Upper lobe of left lung (tissue), 6 donors: ENCODE results near the gene SMARCB1. TPM values are rescaled to one million over a fixed set of nuclear protein-coding genes. Genes with fewer than 3 reads are reported as not detected.

Experiments
- ATAC-seq, 2 donors: fragments of 200-7000 bp; cut with Tn5 transposase; one replicate each; pipeline ENCODE4 v1.9.1; 2022; ENCODE audit warnings: mild to moderate bottlenecking in 2 of 2, moderate library complexity in 2 of 2; ENCODE audit not compliant: low FRiP score in 2 of 2
- DNase-seq, 2 donors: peaks; one replicate each; pipeline ENCODE4 v3.0.0-alpha.2; 2019 to 2020
- H3K27ac ChIP-seq, 4 donors: fragments of 200-600 bp; sonication (generic); one replicate each; pipeline ENCODE4 v1.5.1; 2016 to 2019
- H3K27me3 ChIP-seq, 4 donors: fragments of 200-600 bp; sonication (generic); one replicate each; pipeline ENCODE4 v1.5.1; 2017 to 2019
- H3K36me3 ChIP-seq, 4 donors: fragments of 200-600 bp; sonication (generic); one replicate each; pipeline ENCODE4 v1.5.1; 2016 to 2019
- H3K4me1 ChIP-seq, 4 donors: fragments of 200-600 bp; sonication (generic); one replicate each; pipeline ENCODE4 v1.5.1; 2018 to 2019
- H3K4me3 ChIP-seq, 4 donors: fragments of 200-600 bp; sonication (generic); one replicate each; pipeline ENCODE4 v1.5.1; 2017 to 2019; ENCODE audit warnings: mild to moderate bottlenecking in 2 of 4, moderate library complexity in 1 of 4
- H3K9me3 ChIP-seq, 4 donors: fragments of 200-600 bp; sonication (generic); one replicate each; pipeline ENCODE4 v1.5.1; 2018 to 2019
- CTCF ChIP-seq, 6 experiments: fragments of 450-650 bp in 4 of 6; fragments of 200-600 bp in 2 of 6; sonication (generic) in 2 of 6; IDR thresholded peaks; one replicate each; pipeline ENCODE4 v1.5.1; 2016 to 2019; ENCODE audit warnings: antibody characterized with exemption in 6 of 6
- EP300 ChIP-seq, 4 donors: sonication (generic); formaldehyde crosslinking; IDR thresholded peaks; one replicate each; pipeline ENCODE4 v1.5.1; 2017; ENCODE audit warnings: antibody characterized with exemption in 4 of 4, control low read depth in 2 of 4
- POLR2A ChIP-seq, 4 donors: fragments of 450-650 bp; IDR thresholded peaks; one replicate each; pipeline ENCODE4 v1.5.1; 2016 to 2017; ENCODE audit warnings: antibody characterized with exemption in 4 of 4, mild to moderate bottlenecking in 2 of 4
- POLR2AphosphoS5 ChIP-seq, 2 donors: sonication (generic); formaldehyde crosslinking; IDR thresholded peaks; one replicate each; pipeline ENCODE4 v1.5.1; 2017; ENCODE audit warnings: antibody characterized with exemption in 2 of 2
- WGBS, 2 donors: methylation state at CpG; one replicate each; pipeline ENCODE4 v1.1.5; 2017 to 2018; 5-methylcytosine and 5-hydroxymethylcytosine counted together
- total RNA-seq, 6 donors: library from RNA; depleted of rRNA in 4 of 6; stranded (reverse); fragments of >200 nt in 4 of 6; gene quantifications; one replicate each; pipeline versions ENCODE4 v1.1.0 to v1.2.1, GENCODE V29; 2016 to 2021
- donor health status: DM: no; HTN: no; CAD: no; lungs with moderate emphysema.
- donor health status: DM: no; HTN: yes; CAD: no; lungs with severe emphysema.

The SMARCB1 gene
- total RNA-seq, 6 donors from 2014 or later, result 42.8 to 72.8 (median 57.1) TPM

DNA sequence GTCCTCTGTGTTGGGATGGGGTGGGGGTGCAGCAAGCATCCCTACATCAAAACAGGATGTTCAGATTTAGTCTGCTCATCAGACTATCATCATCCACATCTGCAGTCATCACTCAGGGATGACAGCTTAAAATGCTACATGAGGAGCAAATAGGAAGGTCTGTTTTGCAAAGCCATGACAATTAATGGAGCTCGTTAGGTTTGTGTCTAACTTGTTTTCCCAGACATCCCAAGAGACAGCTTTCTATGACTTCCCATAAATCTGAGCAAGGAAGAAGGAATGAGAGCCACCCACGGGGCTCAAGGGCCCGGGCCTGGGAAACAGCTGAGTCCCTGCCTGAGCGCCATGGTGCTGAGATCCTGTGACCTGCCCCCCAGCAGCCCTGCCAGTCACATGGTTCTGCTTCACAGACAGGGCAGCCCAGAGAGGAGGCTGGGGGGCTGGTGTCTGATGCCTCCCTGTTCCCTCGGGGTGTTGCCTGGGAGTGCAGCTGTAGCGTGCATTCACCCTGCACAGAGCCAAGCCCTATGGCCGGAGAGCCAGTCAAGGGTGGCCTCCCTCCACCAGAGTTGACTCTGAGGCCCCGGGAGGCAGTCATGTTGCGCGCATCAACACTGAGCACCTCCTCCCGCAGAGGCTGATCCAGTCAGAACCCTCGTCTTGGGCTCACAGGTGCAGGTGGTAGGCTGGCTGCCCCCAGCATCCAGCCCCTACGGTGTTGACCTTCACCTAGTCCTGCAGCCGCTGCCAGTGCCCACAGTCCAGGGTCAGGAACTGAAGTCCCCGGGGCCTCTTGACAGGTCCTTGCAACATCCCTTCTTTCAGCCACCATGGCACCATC, 40.0 kb downstream of the SMARCB1 start:
- Histone ChIP-seq H3K27me3 (no peaks in the 10 kb centered on the region), H3K9me3 (no peaks in the 10 kb centered on the region), H3K36me3 (peaks cover 11 to 95% (median 75%) of the 10 kb centered on the region in 4 donors), H3K27ac (no peak overlapping the region), H3K4me1 (no peaks in the 10 kb centered on the region), H3K4me3 (no peak overlapping the region)
- TF ChIP-seq POLR2AphosphoS5 (IDR thresholded peaks at IDR 0.05) (no peak), POLR2A (IDR thresholded peaks at IDR 0.05) (no peak), CTCF (IDR thresholded peaks at IDR 0.05) (no peak), EP300 (IDR thresholded peaks at IDR 0.05) (no peak)
- DNase-seq (no peak), ATAC-seq (no peak)
- WGBS, 2 donors, result 54 to 86% methylated on average over 3 to 15 of the region's 15 CpGs

DNA sequence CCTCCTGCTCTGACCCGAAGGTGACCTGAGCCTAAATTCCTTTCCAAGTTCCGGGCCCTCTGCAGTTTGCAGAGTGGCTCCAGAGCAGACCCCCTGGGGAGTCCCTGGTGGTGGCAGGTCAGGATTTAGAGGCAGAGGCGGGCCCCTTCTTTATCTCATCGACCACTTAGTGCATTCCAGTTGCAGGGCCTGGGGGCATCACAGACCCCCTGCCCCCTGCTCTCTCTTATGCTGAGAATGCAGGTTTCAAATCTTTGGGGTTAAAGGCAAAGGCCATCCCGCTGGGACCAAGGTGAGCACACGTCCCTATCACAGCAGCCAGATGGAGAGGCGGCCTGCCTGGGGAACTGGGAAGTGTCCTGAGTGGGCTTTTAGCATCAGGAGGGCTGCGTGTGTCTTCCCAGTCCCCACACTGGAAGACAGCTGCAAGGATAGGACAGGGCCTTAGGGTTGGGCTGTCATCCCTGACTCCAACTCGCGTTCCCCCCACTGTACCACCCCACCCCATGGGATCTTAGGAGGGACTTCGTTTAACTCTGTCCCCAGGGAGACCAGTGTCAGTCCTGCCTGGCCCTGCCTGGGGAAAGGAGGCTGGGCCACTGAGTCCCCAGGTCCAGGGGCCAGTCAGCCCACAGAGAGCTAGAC, 40.7 kb downstream of the SMARCB1 start:
- H3K4me3 ChIP-seq, result no peak overlapping the region
- peaks cover 11 to 95% (median 71%) of the 10 kb centered on the region in 4 donors for H3K36me3 ChIP-seq
- H3K9me3 ChIP-seq, result no peaks in the 10 kb centered on the region
- TF ChIP-seq EP300 (IDR thresholded peaks at IDR 0.05) (no peak), POLR2AphosphoS5 (IDR thresholded peaks at IDR 0.05) (no peak), CTCF (IDR thresholded peaks at IDR 0.05) (no peak), POLR2A (IDR thresholded peaks at IDR 0.05) (no peak)
- no peak for DNase-seq
- no peaks in the 10 kb centered on the region for H3K4me1 ChIP-seq
- H3K27me3 ChIP-seq, result no peaks in the 10 kb centered on the region
- no peak overlapping the region for H3K27ac ChIP-seq
- WGBS, 2 donors, result 87 to 89% methylated on average over 6 to 11 of the region's 11 CpGs
- ATAC-seq, result no peak

- no peak overlapping the region for H3K4me3 ChIP-seq
- WGBS, 2 donors, result 90 to 95% methylated on average over 10 of the region's 10 CpGs
- no peaks in the 10 kb centered on the region for H3K9me3 ChIP-seq
- H3K27ac ChIP-seq, result no peak overlapping the region
- no peak for ATAC-seq
- H3K36me3 ChIP-seq, result peaks cover 7 to 92% (median 68%) of the 10 kb centered on the region in 4 donors
- DNase-seq, result no peak
- H3K4me1 ChIP-seq, result no peaks in the 10 kb centered on the region
- H3K27me3 ChIP-seq, result no peaks in the 10 kb centered on the region
- TF ChIP-seq EP300 (IDR thresholded peaks at IDR 0.05) (no peak), CTCF (IDR thresholded peaks at IDR 0.05) (no peak), POLR2AphosphoS5 (IDR thresholded peaks at IDR 0.05) (no peak), POLR2A (IDR thresholded peaks at IDR 0.05) (no peak)
Measured at GRCh38 chr22:23828800-23829680, 42.3 kb downstream of the SMARCB1 start.

DNA sequence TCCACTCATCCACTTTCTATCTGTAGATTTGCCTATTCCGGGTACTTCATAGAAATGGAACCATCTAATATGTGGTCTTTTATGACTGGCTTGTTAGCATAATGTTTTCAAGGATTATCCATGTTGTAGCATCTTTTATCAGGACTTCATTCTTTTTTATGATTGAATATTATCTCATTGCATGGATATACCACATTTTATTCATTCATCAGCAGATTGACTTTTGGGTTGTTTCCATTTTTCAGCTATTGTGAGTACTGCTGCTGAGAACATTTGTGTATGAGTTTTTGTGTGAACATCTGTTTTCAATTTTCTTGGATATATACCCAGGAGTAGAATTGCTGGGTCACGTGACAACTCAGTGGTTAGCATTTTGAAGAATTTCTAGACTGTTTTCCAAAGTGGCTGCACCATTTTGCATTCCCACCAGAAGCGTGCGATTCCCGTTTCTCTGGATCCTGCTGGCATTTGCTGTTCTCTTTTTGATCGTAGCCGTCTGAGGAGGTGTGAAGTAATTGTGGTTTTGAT, 43.1 kb downstream of the SMARCB1 start:
- Histone ChIP-seq H3K36me3 (peaks cover 7 to 92% (median 68%) of the 10 kb centered on the region in 4 donors), H3K9me3 (no peaks in the 10 kb centered on the region), H3K27me3 (no peaks in the 10 kb centered on the region), H3K4me3 (no peak overlapping the region), H3K27ac (no peak overlapping the region), H3K4me1 (no peaks in the 10 kb centered on the region)
- TF ChIP-seq EP300 (IDR thresholded peaks at IDR 0.05) (no peak), POLR2AphosphoS5 (IDR thresholded peaks at IDR 0.05) (no peak), CTCF (IDR thresholded peaks at IDR 0.05) (no peak), POLR2A (IDR thresholded peaks at IDR 0.05) (no peak)
- WGBS, 2 donors, result 82 to 85% methylated on average over 7 of the region's 7 CpGs
- ATAC-seq (no peak), DNase-seq (no peak)
